ENCODE results near the gene ADAMTSL5. TPM values are rescaled to one million over a fixed set of nuclear protein-coding genes. Genes with fewer than 3 reads are reported as not detected.
"Not testable (repeated sequence)": the region's sequence is repeated elsewhere in the genome, so short reads cannot be mapped to it uniquely, and the experiment has no call there.

The ADAMTSL5 gene
- total RNA-seq, 4 donors from 2014 or later, result 0.46 to 7.0 (median 4.6) TPM

DNA sequence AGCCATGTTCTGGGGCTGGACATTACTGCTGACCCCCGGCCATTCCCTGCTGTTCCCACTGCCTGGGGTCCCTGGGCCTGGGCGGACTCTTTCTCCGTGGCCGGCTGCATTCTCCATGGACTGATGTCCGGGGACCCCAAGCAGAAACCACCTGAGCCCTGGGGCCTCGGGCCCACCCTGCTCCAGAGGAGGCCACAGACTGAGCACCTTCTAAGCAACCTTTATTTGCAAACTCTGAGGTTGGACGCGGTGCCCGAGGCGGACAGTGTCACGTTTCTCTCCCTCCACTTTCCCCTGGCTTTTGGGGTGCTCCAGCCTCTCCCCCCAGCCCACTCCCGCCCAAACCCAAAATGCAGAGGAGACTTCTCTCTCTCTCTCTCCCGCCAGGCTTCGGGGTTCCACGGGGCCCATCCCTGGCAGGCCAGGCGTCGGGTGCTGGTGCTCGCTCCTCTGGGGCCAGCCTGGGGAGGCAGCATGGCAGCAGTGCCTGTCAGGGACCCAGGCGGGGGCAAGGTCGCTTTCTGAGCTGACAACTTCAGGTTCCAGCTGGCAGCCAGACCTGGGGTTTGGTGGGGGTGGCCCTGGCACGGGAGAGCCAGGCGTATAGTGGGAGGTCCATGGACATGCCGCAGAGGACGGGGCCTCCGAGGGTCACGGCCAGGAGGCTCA is 31.5 kb downstream of the ADAMTSL5 start:
- TF ChIP-seq, protein P1, sequence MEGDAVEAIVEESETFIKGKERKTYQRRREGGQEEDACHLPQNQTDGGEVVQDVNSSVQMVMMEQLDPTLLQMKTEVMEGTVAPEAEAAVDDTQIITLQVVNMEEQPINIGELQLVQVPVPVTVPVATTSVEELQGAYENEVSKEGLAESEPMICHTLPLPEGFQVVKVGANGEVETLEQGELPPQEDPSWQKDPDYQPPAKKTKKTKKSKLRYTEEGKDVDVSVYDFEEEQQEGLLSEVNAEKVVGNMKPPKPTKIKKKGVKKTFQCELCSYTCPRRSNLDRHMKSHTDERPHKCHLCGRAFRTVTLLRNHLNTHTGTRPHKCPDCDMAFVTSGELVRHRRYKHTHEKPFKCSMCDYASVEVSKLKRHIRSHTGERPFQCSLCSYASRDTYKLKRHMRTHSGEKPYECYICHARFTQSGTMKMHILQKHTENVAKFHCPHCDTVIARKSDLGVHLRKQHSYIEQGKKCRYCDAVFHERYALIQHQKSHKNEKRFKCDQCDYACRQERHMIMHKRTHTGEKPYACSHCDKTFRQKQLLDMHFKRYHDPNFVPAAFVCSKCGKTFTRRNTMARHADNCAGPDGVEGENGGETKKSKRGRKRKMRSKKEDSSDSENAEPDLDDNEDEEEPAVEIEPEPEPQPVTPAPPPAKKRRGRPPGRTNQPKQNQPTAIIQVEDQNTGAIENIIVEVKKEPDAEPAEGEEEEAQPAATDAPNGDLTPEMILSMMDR (IDR thresholded peaks at IDR 0.05), result no peak
- TF ChIP-seq POLR2A (IDR thresholded peaks at IDR 0.05), result no peak
- intact Hi-C loops (cut with DNase I; ENCODE audit: low total_unique reads), result no loop called here
- no peak overlapping the region for H3K4me3 ChIP-seq (ENCODE audit: low read depth, poor library complexity, severe bottlenecking)
- WGBS, 2 donors, result 83 to 84% methylated on average over 26 of the region's 26 CpGs
- DNase-seq (ENCODE audit: low spot score in 2 of 2), result no peak

DNA sequence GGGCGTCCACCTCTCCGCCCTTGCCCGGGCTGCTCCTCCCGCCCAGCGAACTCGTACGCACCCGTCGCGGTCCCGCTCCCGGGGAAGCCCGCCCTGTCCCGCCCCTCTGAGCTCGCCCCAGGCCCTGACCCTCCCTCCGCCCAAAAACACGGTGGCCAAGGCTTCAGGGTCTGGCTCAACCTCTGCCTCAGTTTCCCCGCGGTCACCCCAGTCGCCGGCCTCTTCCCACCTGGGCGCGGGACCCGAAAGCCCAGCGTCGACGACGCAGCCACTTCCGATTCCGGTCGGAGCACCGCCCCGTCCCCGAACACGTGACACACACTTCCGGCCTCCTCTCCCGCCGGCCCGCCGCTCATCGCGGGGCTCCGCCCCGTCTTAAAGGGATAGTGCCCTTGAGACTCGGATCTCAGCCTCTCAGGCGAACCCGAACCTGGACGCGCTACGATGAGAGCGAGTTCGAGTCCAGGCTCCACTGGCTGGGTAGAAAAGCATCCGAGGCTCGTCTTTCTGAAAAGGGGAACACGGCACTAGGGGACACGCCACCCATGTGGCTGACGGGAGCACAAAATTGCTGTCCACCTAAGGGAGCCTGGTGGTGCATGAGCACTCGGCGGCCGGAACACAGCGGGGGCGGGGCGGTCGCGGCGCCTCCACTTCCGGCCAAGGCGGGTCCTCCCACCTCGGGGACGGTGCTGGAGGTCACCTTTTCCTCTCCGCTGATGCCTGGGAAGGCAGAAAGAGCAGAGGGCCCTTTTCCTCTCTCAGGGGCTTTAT is 33.7 kb downstream of the ADAMTSL5 start, which contains the start of gene C19orf25:
Gene C19orf25, minus strand, starts transcription at position 282 of the 774 bp plus-strand sequence. CDS start 312 bp downstream, outside the sequence.
- WGBS, 2 donors, result 1% methylated on average over 44 to 53 of the region's 71 CpGs
- DNase-seq (ENCODE audit: low spot score in 2 of 2), result peak; percentile 93 to 99
- intact Hi-C loops (cut with DNase I; ENCODE audit: low total_unique reads), result no loop called here

DNA sequence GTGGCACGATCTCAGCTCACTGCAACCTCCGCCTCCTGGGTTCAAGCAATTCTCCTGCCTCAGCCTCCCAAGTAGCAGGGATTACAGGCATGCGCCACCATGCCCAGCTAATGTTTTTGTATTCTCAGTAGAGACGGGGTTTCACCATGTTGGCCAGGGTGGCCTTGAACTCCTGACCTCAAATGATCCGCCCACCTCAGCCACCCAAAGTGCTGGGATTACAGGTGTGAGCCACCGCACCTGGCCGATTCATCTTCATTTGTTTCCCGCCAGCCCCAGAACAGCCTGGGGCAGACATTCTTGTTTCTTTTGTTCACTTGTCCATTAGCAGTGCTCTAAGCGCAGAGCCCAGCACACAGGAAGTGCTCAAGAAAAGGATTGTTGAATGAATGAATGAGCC is 35.8 kb downstream of the ADAMTSL5 start:
- H3K4me3 ChIP-seq (ENCODE audit: low read depth, poor library complexity, severe bottlenecking); intact Hi-C loops (cut with DNase I; ENCODE audit: low total_unique reads); DNase-seq (ENCODE audit: low spot score in 2 of 2): not testable (repeated sequence)
- 83 to 89% methylated on average over 9 of the region's 9 CpGs for WGBS, 2 donors

More for the DNA sequence above, 33.7 kb downstream of the ADAMTSL5 start, which contains the start of gene C19orf25:
- TF ChIP-seq POLR2A (IDR thresholded peaks at IDR 0.05), result no peak
- TF ChIP-seq, protein P1 (IDR thresholded peaks at IDR 0.05), result no peak
- H3K4me3 ChIP-seq (ENCODE audit: low read depth, poor library complexity, severe bottlenecking), result peak within 1 kb of the TSS; percentile 81

DNA sequence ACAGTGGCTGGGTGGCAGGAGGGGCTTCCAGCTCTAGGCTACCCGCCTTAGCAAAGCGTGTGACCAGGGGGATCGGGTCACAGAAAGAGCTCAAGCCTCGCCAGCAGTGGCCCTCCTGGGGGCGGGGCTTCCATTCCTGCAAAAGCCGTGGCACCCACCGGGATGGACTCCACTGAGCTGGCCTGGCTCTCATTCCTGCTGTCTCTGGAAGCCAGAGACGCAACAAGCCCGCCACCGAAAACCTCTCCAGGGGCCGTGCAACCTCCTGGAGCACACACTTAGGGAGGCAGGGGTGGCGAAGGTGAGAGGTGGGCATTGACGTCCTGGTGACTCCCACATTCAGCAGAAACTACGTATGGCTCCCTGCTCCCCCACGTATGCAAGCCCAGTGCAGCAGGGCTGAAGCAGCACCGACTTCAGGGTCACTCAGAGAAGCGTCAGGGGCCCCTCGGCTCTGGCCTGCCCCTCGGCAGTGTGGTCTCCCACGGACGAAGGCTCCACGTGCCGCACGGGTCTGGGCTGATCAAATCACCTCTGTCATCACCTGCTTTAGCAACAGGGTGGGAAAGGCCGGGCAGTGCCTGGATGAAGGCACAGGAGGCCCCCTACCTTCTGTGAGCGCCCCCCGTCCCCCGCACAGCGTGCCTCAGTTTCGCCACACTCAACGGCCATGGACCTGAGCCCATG is 36.9 kb downstream of the ADAMTSL5 start:
- intact Hi-C loops (cut with DNase I; ENCODE audit: low total_unique reads), result no loop called here
- DNase-seq (ENCODE audit: low spot score in 2 of 2), result no peak
- TF ChIP-seq POLR2A (IDR thresholded peaks at IDR 0.05), result no peak
- TF ChIP-seq, protein P1 (IDR thresholded peaks at IDR 0.05), result no peak
- H3K4me3 ChIP-seq (ENCODE audit: low read depth, poor library complexity, severe bottlenecking), result no peak overlapping the region
- WGBS, 2 donors, result 91 to 94% methylated on average over 24 to 30 of the region's 31 CpGs

DNA sequence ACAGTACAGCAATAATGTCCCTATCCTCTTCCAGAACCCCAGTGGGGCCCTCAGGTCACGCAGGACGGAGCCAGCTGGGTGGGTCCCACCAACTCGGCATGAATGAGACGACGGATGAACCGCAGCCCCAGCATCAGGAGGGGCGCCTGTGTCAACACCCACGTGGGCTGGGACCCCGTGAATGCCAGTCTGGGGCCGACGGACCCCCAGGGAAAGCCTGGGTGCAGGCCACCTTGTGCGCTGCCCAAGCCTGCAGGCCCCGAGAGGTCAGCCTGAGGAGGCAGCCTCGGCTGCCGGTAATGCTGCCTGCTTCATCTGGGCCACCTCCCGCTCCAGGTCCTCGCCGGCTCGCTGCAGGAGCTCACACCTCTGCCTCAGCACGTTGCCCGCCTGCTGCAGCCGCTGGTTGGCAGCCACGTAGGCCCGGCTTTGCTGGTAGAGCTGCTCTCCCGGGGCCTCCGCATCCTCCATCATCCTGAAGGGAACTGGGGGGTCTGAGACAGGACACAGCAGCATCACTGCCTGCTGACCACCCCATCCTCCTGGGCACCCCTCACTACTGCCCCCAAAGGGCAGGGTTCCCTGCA is 38.0 kb downstream of the ADAMTSL5 start:
- no peak for DNase-seq (ENCODE audit: low spot score in 2 of 2)
- TF ChIP-seq, protein P1 (IDR thresholded peaks at IDR 0.05), result no peak
- no peak for TF ChIP-seq POLR2A (IDR thresholded peaks at IDR 0.05)
- intact Hi-C loops (cut with DNase I; ENCODE audit: low total_unique reads), result no loop called here
- 87% methylated on average over 14 to 24 of the region's 26 CpGs for WGBS, 2 donors
- no peak overlapping the region for H3K4me3 ChIP-seq (ENCODE audit: low read depth, poor library complexity, severe bottlenecking)

Measured in lower leg skin (tissue), 4 donors.